Heart left ventricle (tissue), 13 donors: ENCODE measurements around the gene LBP.

Source experiments
- POLR2A ChIP-seq, 2 donors: fragments of 450-650 bp; IDR thresholded peaks; one replicate each; pipeline ENCODE4 v1.6.1; 2017; ENCODE audit warnings: antibody characterized with exemption in 2 of 2, mild to moderate bottlenecking in 2 of 2, moderate library complexity in 2 of 2
- TF ChIP-seq, protein P1 (sequence below), 12 donors: fragments of 200-600 bp; sonication (generic) in 4 of 12; IDR thresholded peaks; one replicate each; pipeline versions ENCODE4 v1.5.0 to v1.8.0; 2018 to 2022; ENCODE audit warnings: antibody characterized with exemption in 12 of 12, mild to moderate bottlenecking in 5 of 12
- donor health status: ischemic (EF 13 %, LVEDD 7.1; RV severe dilation, severe dysfunction).
- donor health status: DM: no; HTN: yes; CAD: no.
- donor health status: DM: no; HTN: no; CAD: no.
- donor health status: ischemic (EF 25% LVEDD 6.9; RV normal size, moderate dysfunction).
- donor health status: ischemic (EF 25% LVEDD 5.7; RV mildly dilated, moderate dysfunction).
- donor health status: ischemic (EF 35%, LVEDD 5.7; RV mildly dilated, moderate dysfunction).
- donor health status: nonischemic (EF 11% LVEDD 7.7; RV severe dilation, severe dysfunction).
- donor health status: DM: yes; HTN: yes; CAD: no.
- donor health status: PGD.
- donor health status: ischemic (EF 29% LVEDD 5.4; RV normal size, mild dysfunction).
- donor health status: nonischemic (EF 23%, LVEDD 6.1; RV moderate dilation, normal function).

DNA sequence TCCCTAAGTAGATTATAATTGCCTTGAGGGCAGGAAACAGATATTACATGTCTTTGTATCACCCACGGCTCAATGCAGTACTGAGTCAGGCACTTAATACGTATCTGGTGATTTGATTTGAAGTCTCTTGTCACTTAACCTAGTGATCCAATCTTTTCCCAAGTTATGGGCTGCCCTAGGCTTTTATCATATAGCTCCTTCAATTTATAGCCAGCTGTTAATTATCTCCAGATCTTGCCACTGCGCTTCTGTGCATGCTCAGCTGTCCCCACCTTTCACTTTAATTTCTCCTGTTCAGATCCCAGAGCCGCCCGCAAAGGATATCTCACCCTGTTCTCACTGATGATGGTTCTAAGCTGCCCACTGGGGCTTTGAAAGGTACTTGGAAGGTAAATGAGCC lies 47.0 kb downstream of the LBP start:
- TF ChIP-seq, protein P1, sequence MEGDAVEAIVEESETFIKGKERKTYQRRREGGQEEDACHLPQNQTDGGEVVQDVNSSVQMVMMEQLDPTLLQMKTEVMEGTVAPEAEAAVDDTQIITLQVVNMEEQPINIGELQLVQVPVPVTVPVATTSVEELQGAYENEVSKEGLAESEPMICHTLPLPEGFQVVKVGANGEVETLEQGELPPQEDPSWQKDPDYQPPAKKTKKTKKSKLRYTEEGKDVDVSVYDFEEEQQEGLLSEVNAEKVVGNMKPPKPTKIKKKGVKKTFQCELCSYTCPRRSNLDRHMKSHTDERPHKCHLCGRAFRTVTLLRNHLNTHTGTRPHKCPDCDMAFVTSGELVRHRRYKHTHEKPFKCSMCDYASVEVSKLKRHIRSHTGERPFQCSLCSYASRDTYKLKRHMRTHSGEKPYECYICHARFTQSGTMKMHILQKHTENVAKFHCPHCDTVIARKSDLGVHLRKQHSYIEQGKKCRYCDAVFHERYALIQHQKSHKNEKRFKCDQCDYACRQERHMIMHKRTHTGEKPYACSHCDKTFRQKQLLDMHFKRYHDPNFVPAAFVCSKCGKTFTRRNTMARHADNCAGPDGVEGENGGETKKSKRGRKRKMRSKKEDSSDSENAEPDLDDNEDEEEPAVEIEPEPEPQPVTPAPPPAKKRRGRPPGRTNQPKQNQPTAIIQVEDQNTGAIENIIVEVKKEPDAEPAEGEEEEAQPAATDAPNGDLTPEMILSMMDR (IDR thresholded peaks at IDR 0.05) = no peak
- no peak for TF ChIP-seq POLR2A (IDR thresholded peaks at IDR 0.05)
